HCT116 (cell line): ENCODE results near the gene DDAH1. TPM values are rescaled to one million over a fixed set of nuclear protein-coding genes. Genes with fewer than 3 reads are reported as not detected.

Experiments used
- ATAC-seq: fragments of 200-7000 bp; cut with Tn5 transposase; 2 replicates; pipeline ENCODE4 v1.9.1; 2020; ENCODE audit warnings: mild to moderate bottlenecking, moderate library complexity
- BruUV-seq: library from RNA; stranded (reverse); fragments of 400-500 nt; replicated peaks from 2 replicates; lab custom pipeline; 2021; lab: Mats Ljungman, UMichigan
- CTCF ChIA-PET: fragments of 300-600 bp; sonication (Branson Sonifier 250); formaldehyde crosslinking; loops from one replicate; lab custom pipeline; 2021; ENCODE audit warnings: antibody characterized with exemption; lab: Charles Lee
- POLR2A ChIA-PET: fragments of 300-600, 350-600 bp; sonication (Branson Sonifier 250); formaldehyde crosslinking; loops from one replicate; lab custom pipeline; 2021; ENCODE audit warnings: antibody characterized with exemption; lab: Charles Lee
- RAD21 ChIA-PET, 2 experiments: fragments of 300-600 bp; sonication (Branson Sonifier 250); formaldehyde crosslinking; loops; one replicate each; lab custom pipeline; 2023; ENCODE audit warnings: low total read pairs in 2 of 2; ENCODE audit not compliant: uncharacterized antibody in 2 of 2, unreplicated experiment in 2 of 2, low non-redundant PET in 1 of 2; lab: Charles Lee
- DNase-seq: peaks from one replicate; pipeline ENCODE4 v3.0.0-alpha.2; 2010; ENCODE audit warnings: low read depth, low spot score
- H2AFZ ChIP-seq: fragments of 200-600 bp; shearing (Covaris generic), sonication (generic); 2 replicates; pipeline ENCODE4 v1.6.1; 2017; ENCODE audit warnings: low read depth, mixed run types, mixed read lengths, antibody characterized with exemption, low read length; ENCODE audit not compliant: poor library complexity, severe bottlenecking
- H3K27ac ChIP-seq: 2 replicates; pipeline ENCODE4 v1.5.1; 2012; ENCODE audit warnings: low read depth, low read length
- H3K27me3 ChIP-seq: fragments of 200-600 bp; sonication (generic); 2 replicates; pipeline ENCODE4 v1.6.1; 2016; ENCODE audit warnings: mixed run types, low read length, mixed read lengths; ENCODE audit not compliant: insufficient read depth
- H3K36me3 ChIP-seq, 2 experiments: fragments of 200-500 bp in 1 of 2; fragments of 200-600 bp in 1 of 2; sonication (Bioruptor generic) in 1 of 2; sonication (generic) in 1 of 2; 2 replicates each; pipeline versions ENCODE4 v1.5.1 to v1.6.1; 2014 to 2016; ENCODE audit warnings: low read length in 2 of 2, inconsistent platforms in 1 of 2, mixed read lengths in 1 of 2, mixed run types in 1 of 2; ENCODE audit not compliant: insufficient read depth in 2 of 2, control insufficient read depth in 1 of 2
- H3K4me1 ChIP-seq, 2 experiments: fragments of 200-600 bp in 1 of 2; sonication (generic) in 1 of 2; 2 replicates each; pipeline versions ENCODE4 v1.5.1 to v1.6.1; 2012 to 2017; ENCODE audit warnings: low read length in 2 of 2, inconsistent platforms in 1 of 2, mild to moderate bottlenecking in 1 of 2, mixed read lengths in 1 of 2, mixed run types in 1 of 2, moderate library complexity in 1 of 2; ENCODE audit not compliant: insufficient read depth in 2 of 2, control insufficient read depth in 1 of 2
- H3K4me2 ChIP-seq: fragments of 200-600 bp; sonication (generic); 2 replicates; pipeline ENCODE4 v1.6.1; 2017; ENCODE audit warnings: mixed run types, low read length, mixed read lengths
- H3K4me3 ChIP-seq, 2 experiments: fragments of 200-600 bp in 1 of 2; sonication (generic) in 1 of 2; replicated peaks in 1 of 2; 2 replicates each; pipeline ENCODE4 v1.5.1; 2011 to 2016; ENCODE audit warnings: low read length in 2 of 2, control low read depth in 1 of 2, low read depth in 1 of 2, mild to moderate bottlenecking in 1 of 2, mixed read lengths in 1 of 2, mixed run types in 1 of 2
- H3K79me2 ChIP-seq: fragments of 200-600 bp; sonication (generic); 2 replicates; pipeline ENCODE4 v1.6.1; 2017; ENCODE audit warnings: mild to moderate bottlenecking, mixed run types, low read length, moderate library complexity, mixed read lengths; ENCODE audit not compliant: insufficient read depth
- H3K9ac ChIP-seq: fragments of 200-600 bp; sonication (generic); 2 replicates; pipeline ENCODE4 v1.6.1; 2016; ENCODE audit warnings: low read length, mixed read lengths
- H3K9me2 ChIP-seq: fragments of 200-600 bp; sonication (generic), shearing (Covaris generic); 2 replicates; pipeline ENCODE4 v1.6.1; 2017; ENCODE audit warnings: mixed run types, mild to moderate bottlenecking, moderate library complexity; ENCODE audit not compliant: insufficient read depth
- H3K9me3 ChIP-seq, 2 experiments: fragments of 200-500 bp in 1 of 2; fragments of 200-600 bp in 1 of 2; sonication (Bioruptor generic) in 1 of 2; sonication (generic) in 1 of 2; 2 replicates each; pipeline ENCODE4 v1.6.1; 2014 to 2017; ENCODE audit warnings: low read length in 2 of 2, mixed read lengths in 2 of 2, inconsistent platforms in 1 of 2, low read depth in 1 of 2, mild to moderate bottlenecking in 1 of 2, mixed run types in 1 of 2, moderate library complexity in 1 of 2; ENCODE audit not compliant: control insufficient read depth in 1 of 2, insufficient read depth in 1 of 2
- H4K20me1 ChIP-seq: fragments of 200-600 bp; sonication (generic), shearing (Covaris generic); 2 replicates; pipeline ENCODE4 v1.6.1; 2017; ENCODE audit warnings: mixed run types, mild to moderate bottlenecking, moderate library complexity; ENCODE audit not compliant: insufficient read depth
- ATF3 ChIP-seq: IDR thresholded peaks from 2 replicates; pipeline ENCODE4 v1.6.1; 2012
- EZH2 ChIP-seq: fragments of 200-600 bp; sonication (generic); IDR thresholded peaks from 2 replicates; pipeline ENCODE4 v1.6.1; 2017; ENCODE audit warnings: antibody characterized with exemption, mixed run types
- FOSL1 ChIP-seq: IDR thresholded peaks from 2 replicates; pipeline ENCODE4 v1.6.1; 2012; ENCODE audit warnings: low read depth
- JUND ChIP-seq: IDR thresholded peaks from 2 replicates; pipeline ENCODE4 v1.6.1; 2012
- POLR2AphosphoS5 ChIP-seq: IDR thresholded peaks from 2 replicates; pipeline ENCODE4 v1.6.1; 2011; ENCODE audit warnings: mild to moderate bottlenecking, low read depth, low read length, moderate library complexity
- REST ChIP-seq: IDR thresholded peaks from 2 replicates; pipeline ENCODE4 v1.6.1; 2012; ENCODE audit warnings: low read depth
- SRF ChIP-seq: IDR thresholded peaks from 2 replicates; pipeline ENCODE4 v1.6.1; 2012; ENCODE audit warnings: low read depth
- TCF7L2 ChIP-seq: IDR thresholded peaks from 2 replicates; pipeline ENCODE4 v1.7.0; 2011; ENCODE audit warnings: borderline replicate concordance, inconsistent platforms; ENCODE audit not compliant: insufficient read depth, insufficient read length; ENCODE audit errors: extremely low read depth
- intact Hi-C: fragments of 100-400 bp; cut with micrococcal nuclease; formaldehyde crosslinking; loops from 2 replicates; pipeline ENCODE4 v1.10.0; 2022
- total RNA-seq: library from RNA; stranded (reverse); gene quantifications from one replicate; pipeline ENCODE4 v1.2.1, GENCODE V29; 2021; ENCODE audit not compliant: unreplicated experiment
- TF ChIP-seq, protein P1 (sequence below), 3 experiments: fragments of 200-600 bp in 1 of 3; sonication (generic) in 1 of 3; IDR thresholded peaks in 2 of 3; conservative IDR thresholded peaks in 1 of 3; 2 replicates each; pipeline ENCODE4 v1.5.1; 2012 to 2017; ENCODE audit warnings: low read depth in 2 of 3, low read length in 2 of 3, antibody characterized with exemption in 1 of 3, borderline replicate concordance in 1 of 3, control low read depth in 1 of 3, mild to moderate bottlenecking in 1 of 3, mixed read lengths in 1 of 3, mixed run types in 1 of 3, moderate library complexity in 1 of 3; ENCODE audit not compliant: insufficient read depth in 1 of 3

The DDAH1 gene
- total RNA-seq, 1 experiment from 2014 or later = 16.6 TPM

GRCh38 chr1:85421179-85421578 lies 43.8 kb downstream of the DDAH1 start:
- POLR2A ChIA-PET = no interaction called here

More at GRCh38 chr1:85421179-85421578, 43.8 kb downstream of the DDAH1 start:
- Histone ChIP-seq H3K4me3 (no peak overlapping the region), H2AFZ (no peak overlapping the region), H3K4me2 (no peak overlapping the region), H3K4me1 (no peaks in the 10 kb centered on the region), H3K27me3 (no peaks in the 10 kb centered on the region), H3K36me3 (no peaks in the 10 kb centered on the region), H3K9me2 (no peaks in the 10 kb centered on the region), H3K79me2 (no peaks in the 10 kb centered on the region), H3K9ac (no peak overlapping the region), H3K27ac (no peak overlapping the region), H3K9me3 (no peaks in the 10 kb centered on the region), H4K20me1 (peaks cover 4% of the 10 kb centered on the region; the same call in 1 of the 2 replicates)
- ChIA-PET CTCF (no interaction called here), RAD21 (no interaction called here)
- intact Hi-C loops = no loop called here
- TF ChIP-seq SRF (no peak), EZH2 (no peak), FOSL1 (no peak), POLR2AphosphoS5 (no peak), TCF7L2 (no peak), ATF3 (no peak), JUND (no peak), REST (no peak)
- TF ChIP-seq, protein P1, sequence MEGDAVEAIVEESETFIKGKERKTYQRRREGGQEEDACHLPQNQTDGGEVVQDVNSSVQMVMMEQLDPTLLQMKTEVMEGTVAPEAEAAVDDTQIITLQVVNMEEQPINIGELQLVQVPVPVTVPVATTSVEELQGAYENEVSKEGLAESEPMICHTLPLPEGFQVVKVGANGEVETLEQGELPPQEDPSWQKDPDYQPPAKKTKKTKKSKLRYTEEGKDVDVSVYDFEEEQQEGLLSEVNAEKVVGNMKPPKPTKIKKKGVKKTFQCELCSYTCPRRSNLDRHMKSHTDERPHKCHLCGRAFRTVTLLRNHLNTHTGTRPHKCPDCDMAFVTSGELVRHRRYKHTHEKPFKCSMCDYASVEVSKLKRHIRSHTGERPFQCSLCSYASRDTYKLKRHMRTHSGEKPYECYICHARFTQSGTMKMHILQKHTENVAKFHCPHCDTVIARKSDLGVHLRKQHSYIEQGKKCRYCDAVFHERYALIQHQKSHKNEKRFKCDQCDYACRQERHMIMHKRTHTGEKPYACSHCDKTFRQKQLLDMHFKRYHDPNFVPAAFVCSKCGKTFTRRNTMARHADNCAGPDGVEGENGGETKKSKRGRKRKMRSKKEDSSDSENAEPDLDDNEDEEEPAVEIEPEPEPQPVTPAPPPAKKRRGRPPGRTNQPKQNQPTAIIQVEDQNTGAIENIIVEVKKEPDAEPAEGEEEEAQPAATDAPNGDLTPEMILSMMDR (IDR thresholded peaks at IDR 0.05 in 2 of 3, conservative IDR thresholded peaks at IDR 0.05 in 1 of 3; ENCODE audit: borderline replicate concordance in 1 of 3, insufficient read depth in 1 of 3, low read depth in 2 of 3, low read length in 2 of 3) = no peak
- ATAC-seq (no peak), DNase-seq (no peak)
- no TSS peak for BruUV-seq
